Suprapubic skin (tissue), 4 donors: Measurements from ENCODE around the gene CD300LF.

Source experiments
- CTCF ChIP-seq, 2 donors: fragments of 200-600 bp in 1 of 2; fragments of 450-650 bp in 1 of 2; sonication (generic) in 1 of 2; IDR thresholded peaks; one replicate each; pipeline ENCODE4 v1.5.1; 2016 to 2019; ENCODE audit warnings: antibody characterized with exemption in 2 of 2, mild to moderate bottlenecking in 1 of 2, moderate library complexity in 1 of 2
- EP300 ChIP-seq: sonication (generic); formaldehyde crosslinking; IDR thresholded peaks from one replicate; pipeline ENCODE4 v1.6.1; 2017; ENCODE audit warnings: antibody characterized with exemption
- POLR2A ChIP-seq, 2 donors: fragments of 450-650 bp; IDR thresholded peaks; one replicate each; pipeline ENCODE4 v1.6.1; 2017; ENCODE audit warnings: antibody characterized with exemption in 2 of 2, mild to moderate bottlenecking in 2 of 2, moderate library complexity in 2 of 2
- POLR2AphosphoS5 ChIP-seq, 3 donors: sonication (generic); formaldehyde crosslinking; IDR thresholded peaks; one replicate each; pipeline ENCODE4 v1.6.1; 2017; ENCODE audit warnings: antibody characterized with exemption in 3 of 3

GRCh38 chr17:74750039-74750326 is 37.3 kb upstream of the CD300LF start:
- no peak for TF ChIP-seq CTCF (IDR thresholded peaks at IDR 0.05)
- no peak for TF ChIP-seq EP300
- no peak for TF ChIP-seq POLR2AphosphoS5 (IDR thresholded peaks at IDR 0.05)
- no peak for TF ChIP-seq POLR2A (IDR thresholded peaks at IDR 0.05)
